Osteoblast (primary cell): Measurements from ENCODE around the gene THPO. TPM values are rescaled to one million over a fixed set of nuclear protein-coding genes. Genes with fewer than 3 reads are reported as not detected.

Experiments
- DNase-seq: peaks from one replicate; pipeline ENCODE4 v3.0.0; 2011; ENCODE audit warnings: low spot score, mixed read lengths; ENCODE audit not compliant: insufficient read length; ENCODE audit errors: missing footprints
- H2AFZ ChIP-seq: 2 replicates; pipeline ENCODE4 v1.6.0; 2011; ENCODE audit warnings: mild to moderate bottlenecking, low read length
- H3K27ac ChIP-seq: 2 replicates; pipeline ENCODE4 v1.5.1; 2011; ENCODE audit warnings: mild to moderate bottlenecking, low read depth, low read length, moderate library complexity
- H3K27me3 ChIP-seq: 2 replicates; pipeline ENCODE4 v1.6.0; 2012; ENCODE audit warnings: mild to moderate bottlenecking, control low read depth, inconsistent platforms, low read length, moderate library complexity; ENCODE audit not compliant: insufficient read depth
- H3K36me3 ChIP-seq: 2 replicates; pipeline ENCODE4 v1.5.1; 2011; ENCODE audit warnings: mild to moderate bottlenecking, low read length, control low read depth, moderate library complexity; ENCODE audit not compliant: insufficient read depth
- H3K4me1 ChIP-seq: 2 replicates; pipeline ENCODE4 v1.5.1; 2011; ENCODE audit warnings: mild to moderate bottlenecking, low read length, control low read depth, moderate library complexity; ENCODE audit not compliant: insufficient read depth
- H3K4me2 ChIP-seq: 2 replicates; pipeline ENCODE4 v1.6.0; 2011; ENCODE audit warnings: mild to moderate bottlenecking, low read length; ENCODE audit not compliant: insufficient read depth
- H3K4me3 ChIP-seq: fragments of 200-600 bp; sonication (generic); 3 replicates; pipeline ENCODE4 v1.5.1; 2012; ENCODE audit warnings: mild to moderate bottlenecking, low read length, inconsistent platforms; ENCODE audit not compliant: insufficient read depth
- H3K79me2 ChIP-seq: 2 replicates; pipeline ENCODE4 v1.6.0; 2012; ENCODE audit warnings: mild to moderate bottlenecking, low read length, control low read depth, inconsistent platforms; ENCODE audit not compliant: insufficient read depth
- H3K9me3 ChIP-seq: 2 replicates; pipeline ENCODE4 v1.5.1; 2011; ENCODE audit warnings: low read depth, low read length, control low read depth
- H4K20me1 ChIP-seq: 2 replicates; pipeline ENCODE4 v1.6.0; 2012; ENCODE audit warnings: mild to moderate bottlenecking, low read length, control low read depth; ENCODE audit not compliant: insufficient read depth
- total RNA-seq: library from RNA; depleted of rRNA; stranded (reverse); fragments of >200 nt; gene quantifications from 2 replicates; pipeline ENCODE4 v1.2.3, GENCODE V29; 2012
- TF ChIP-seq, protein P1 (sequence below): IDR thresholded peaks from 2 replicates; pipeline ENCODE4 v1.5.1; 2011; ENCODE audit warnings: mild to moderate bottlenecking, low read depth, low read length, moderate library complexity; ENCODE audit errors: extremely low read depth

The THPO gene
- total RNA-seq, 1 donor: not detected

DNA sequence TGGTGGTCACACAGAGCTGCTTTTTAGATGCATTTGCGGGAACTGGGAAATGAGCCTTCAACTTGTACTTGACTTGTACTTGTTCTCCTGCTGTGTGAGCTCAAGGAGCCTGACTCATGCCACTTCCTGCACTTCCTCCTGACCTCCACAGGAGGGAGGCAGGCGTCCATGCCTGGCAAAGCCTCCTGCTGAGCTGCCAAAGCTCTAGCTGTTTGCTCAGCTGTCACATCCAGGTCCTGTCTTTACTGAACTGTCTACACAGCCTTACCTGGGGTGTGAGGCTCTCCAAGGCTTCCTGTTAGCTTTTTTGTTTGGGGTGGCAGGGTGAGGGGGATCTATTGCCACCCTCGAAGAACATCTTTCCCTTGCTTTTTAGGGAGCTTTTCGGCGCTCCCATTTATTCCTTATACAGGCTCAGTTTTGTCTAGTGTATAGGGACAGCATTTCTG, 6.4 kb downstream of the THPO start:
- Histone ChIP-seq H3K27ac (no peak overlapping the region), H3K27me3 (peaks cover 24% of the 10 kb centered on the region), H2AFZ (no peak overlapping the region), H3K4me2 (no peak overlapping the region), H3K9me3 (no peaks in the 10 kb centered on the region), H3K4me1 (peaks cover 19% of the 10 kb centered on the region), H4K20me1 (peaks cover 15% of the 10 kb centered on the region), H3K79me2 (no peaks in the 10 kb centered on the region), H3K4me3 (no peak overlapping the region), H3K36me3 (peaks cover 14% of the 10 kb centered on the region)
- DNase-seq: peak; percentile 97
- TF ChIP-seq, protein P1, sequence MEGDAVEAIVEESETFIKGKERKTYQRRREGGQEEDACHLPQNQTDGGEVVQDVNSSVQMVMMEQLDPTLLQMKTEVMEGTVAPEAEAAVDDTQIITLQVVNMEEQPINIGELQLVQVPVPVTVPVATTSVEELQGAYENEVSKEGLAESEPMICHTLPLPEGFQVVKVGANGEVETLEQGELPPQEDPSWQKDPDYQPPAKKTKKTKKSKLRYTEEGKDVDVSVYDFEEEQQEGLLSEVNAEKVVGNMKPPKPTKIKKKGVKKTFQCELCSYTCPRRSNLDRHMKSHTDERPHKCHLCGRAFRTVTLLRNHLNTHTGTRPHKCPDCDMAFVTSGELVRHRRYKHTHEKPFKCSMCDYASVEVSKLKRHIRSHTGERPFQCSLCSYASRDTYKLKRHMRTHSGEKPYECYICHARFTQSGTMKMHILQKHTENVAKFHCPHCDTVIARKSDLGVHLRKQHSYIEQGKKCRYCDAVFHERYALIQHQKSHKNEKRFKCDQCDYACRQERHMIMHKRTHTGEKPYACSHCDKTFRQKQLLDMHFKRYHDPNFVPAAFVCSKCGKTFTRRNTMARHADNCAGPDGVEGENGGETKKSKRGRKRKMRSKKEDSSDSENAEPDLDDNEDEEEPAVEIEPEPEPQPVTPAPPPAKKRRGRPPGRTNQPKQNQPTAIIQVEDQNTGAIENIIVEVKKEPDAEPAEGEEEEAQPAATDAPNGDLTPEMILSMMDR: peak; percentile 99

DNA sequence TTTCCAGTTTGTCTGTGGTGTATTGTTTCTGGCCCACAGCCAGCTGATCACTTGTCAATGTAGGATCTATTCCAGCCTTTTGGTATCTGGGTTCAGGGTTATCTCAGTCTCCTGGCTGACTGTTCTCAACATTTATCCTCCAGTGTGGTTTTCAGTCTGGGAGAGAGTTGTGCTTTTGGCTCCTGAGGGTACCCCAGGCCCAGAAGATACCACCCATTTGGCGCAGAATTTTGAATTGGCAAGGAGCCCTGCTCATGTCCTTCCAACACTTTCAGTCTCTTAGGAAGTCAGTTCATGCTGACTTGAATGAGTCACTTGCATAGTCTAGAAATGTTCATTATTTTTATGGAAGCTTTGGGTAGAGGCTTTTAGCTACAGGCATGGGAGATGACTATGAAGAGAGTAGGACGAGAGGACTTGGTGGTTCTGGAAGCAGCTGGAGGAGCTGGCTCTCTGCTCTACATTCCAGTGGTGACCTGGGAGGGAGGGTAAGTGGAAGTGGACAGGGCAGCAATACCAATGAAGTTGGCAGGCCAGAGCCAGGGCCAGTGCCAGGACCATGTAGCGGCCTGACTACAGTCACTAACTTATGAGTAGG, 9.3 kb downstream of the THPO start:
- TF ChIP-seq, protein P1: no peak
- H3K4me1 ChIP-seq: peaks cover 29% of the 10 kb centered on the region
- peak overlapping the region; percentile 17 for H3K27ac ChIP-seq
- DNase-seq: peak; percentile 96
- H3K36me3 ChIP-seq: peaks cover 29% of the 10 kb centered on the region
- H3K4me3 ChIP-seq: no peak overlapping the region
- H3K79me2 ChIP-seq: peaks cover 20% of the 10 kb centered on the region
- H3K27me3 ChIP-seq: peaks cover 5% of the 10 kb centered on the region
- H3K9me3 ChIP-seq: no peaks in the 10 kb centered on the region
- H3K4me2 ChIP-seq: peak overlapping the region; percentile 56
- peaks cover 23% of the 10 kb centered on the region for H4K20me1 ChIP-seq
- H2AFZ ChIP-seq: no peak overlapping the region

DNA sequence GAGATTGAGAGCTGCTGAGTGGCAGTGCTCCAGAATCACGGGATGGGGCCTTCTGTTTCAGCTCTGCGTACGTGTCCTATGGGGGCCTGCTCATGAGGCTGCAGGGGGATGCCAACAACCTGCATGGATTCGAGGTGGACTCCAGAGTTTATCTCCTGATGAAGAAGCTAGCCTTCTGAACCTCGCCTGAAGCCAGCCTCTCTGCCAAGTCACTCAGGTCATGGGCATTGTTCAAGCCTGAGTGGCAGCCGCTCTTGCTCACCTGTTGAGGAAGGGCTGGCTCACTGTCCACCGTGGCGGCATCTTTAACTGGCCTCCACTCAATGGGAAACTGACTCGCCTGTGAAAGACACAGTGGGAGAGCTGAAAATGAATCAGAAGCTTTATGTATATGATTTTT, 9.9 kb downstream of the THPO start:
- H2AFZ ChIP-seq: no peak overlapping the region
- peak; percentile 52 for DNase-seq
- H3K9me3 ChIP-seq: no peaks in the 10 kb centered on the region

DNA sequence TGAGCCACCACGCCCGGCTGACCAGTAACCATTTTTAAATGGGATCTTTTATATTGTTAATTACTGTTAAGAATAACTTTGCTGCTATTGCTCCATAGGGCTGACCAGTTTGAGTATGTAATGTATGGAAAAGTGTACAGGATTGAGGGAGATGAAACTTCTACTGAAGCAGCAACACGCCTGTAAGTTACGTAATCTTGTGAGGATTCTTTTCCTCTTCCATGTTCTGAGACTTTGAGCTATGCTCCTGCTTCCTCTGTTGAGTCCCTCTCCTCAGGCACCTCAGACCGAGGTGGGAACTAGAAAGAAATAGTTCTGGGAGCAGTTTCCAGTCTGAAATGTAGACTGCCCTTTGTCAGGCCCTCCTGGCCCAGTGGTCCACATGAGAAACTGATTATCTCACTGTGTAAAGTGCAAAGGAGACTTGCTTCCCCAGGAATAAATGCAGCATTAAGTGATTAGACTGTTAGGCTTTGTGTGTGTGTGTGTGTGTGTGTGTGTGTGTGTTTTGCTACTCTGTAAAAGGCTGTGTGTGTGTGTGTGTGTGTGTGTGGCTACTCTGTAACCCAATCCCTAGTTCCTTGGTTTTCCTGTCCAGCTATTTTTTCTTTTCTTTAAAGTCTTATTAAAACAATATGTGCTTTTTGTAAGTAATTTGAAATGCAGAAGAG, 11.3 kb downstream of the THPO start:
- H3K79me2 ChIP-seq: peaks cover 25% of the 10 kb centered on the region
- H3K9me3 ChIP-seq: no peaks in the 10 kb centered on the region
- H3K27ac ChIP-seq: no peak overlapping the region
- H3K4me3 ChIP-seq: no peak overlapping the region
- H4K20me1 ChIP-seq: peaks cover 23% of the 10 kb centered on the region
- H3K4me2 ChIP-seq: no peak overlapping the region
- DNase-seq: no peak
- TF ChIP-seq, protein P1: no peak
- H2AFZ ChIP-seq: no peak overlapping the region
- peaks cover 29% of the 10 kb centered on the region for H3K36me3 ChIP-seq
- peaks cover 29% of the 10 kb centered on the region for H3K4me1 ChIP-seq
- no peaks in the 10 kb centered on the region for H3K27me3 ChIP-seq

More for the DNA sequence above, 9.9 kb downstream of the THPO start:
- Histone ChIP-seq H3K79me2 (peaks cover 25% of the 10 kb centered on the region), H3K4me2 (no peak overlapping the region), H3K36me3 (peaks cover 29% of the 10 kb centered on the region), H3K4me1 (peaks cover 29% of the 10 kb centered on the region), H4K20me1 (peaks cover 23% of the 10 kb centered on the region), H3K4me3 (no peak overlapping the region), H3K27ac (peak overlapping the region; percentile 26), H3K27me3 (peaks cover 5% of the 10 kb centered on the region)
- TF ChIP-seq, protein P1: no peak
